GM04503 (cell line): ENCODE results near the gene NUMB.
"Not testable (repeated sequence)": the region's sequence is repeated elsewhere in the genome, so short reads cannot be mapped to it uniquely, and the experiment has no call there.

Experiments used
- DNase-seq: peaks from one replicate; pipeline ENCODE4 v3.0.0-alpha.2; 2012; ENCODE audit warnings: low read depth

Gene NUMB

DNA sequence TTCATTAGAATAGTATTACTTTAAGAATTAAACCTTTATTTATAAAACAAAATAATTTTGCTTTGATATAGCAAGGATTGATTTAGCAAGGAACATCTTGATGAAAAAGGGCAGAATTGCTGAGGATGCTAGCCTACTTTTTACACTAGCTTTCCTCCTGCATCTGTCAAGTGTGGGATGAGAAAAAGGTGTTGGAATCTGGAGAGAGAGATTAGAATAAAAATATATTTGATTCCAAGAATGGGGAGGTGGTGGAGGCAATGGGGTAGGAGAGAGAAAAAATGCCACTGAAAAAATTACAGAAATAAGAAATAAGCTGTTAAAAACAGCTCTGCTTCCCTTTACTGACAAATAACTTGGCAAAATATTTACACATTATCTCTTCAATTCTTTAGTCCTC lies 98.9 kb downstream of the NUMB start:
- no peak for DNase-seq

DNA sequence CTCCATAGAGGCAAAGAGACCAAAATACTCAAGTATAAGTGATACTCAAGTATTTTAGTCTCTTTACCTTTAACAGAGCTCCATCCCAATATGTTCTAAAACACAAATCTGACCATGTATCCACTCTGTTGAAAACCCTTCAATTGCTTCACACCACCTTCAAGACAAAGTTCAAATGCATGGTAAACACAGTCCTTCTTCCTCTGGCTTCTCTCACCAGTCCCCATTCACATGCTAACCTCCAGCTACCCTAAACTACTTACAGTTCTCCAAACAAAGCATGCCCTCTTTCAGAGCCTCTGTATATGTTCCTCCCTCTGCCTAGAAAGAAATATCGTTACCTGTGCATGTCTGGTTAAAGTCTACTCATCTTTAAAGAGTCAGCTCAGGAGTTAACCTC lies 100.2 kb downstream of the NUMB start:
- DNase-seq: no peak

DNA sequence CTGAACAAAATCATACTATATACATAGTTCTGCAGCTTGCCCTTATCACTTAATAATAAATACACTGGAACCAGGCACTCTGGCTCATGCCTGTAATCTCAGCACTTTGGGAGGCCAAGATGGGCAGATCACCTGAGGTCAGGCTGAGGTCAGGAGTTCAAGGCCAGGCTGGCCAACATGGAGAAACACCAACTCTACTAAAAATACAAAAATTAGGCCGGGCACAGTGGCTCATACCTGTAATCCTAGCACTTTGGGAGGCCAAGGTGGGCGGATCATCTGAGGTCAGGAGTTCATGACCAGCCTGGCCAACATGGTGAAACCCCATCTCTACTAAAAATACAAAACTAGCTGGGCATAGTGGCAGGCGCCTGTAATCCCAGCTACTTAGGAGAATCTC lies 109.3 kb downstream of the NUMB start:
- not testable (repeated sequence) for DNase-seq

DNA sequence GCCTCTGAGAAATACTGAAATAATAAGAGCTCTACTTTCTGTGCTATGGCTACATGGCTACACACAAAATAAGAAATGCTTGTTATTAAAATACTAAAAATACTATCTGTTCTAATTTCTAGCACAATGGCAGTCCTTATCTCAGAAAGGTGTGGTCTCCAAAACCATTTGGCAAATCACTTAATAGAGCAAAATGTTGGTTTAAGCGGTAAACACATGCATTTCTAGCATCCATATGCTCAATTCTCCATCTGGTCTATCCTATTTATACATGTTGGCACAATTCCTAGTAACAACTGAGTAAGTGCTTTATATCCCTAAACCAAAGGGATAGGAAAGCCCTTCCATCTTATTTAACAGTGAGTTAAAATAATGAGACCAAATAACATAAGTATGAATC lies 114.0 kb downstream of the NUMB start:
- DNase-seq: no peak

DNA sequence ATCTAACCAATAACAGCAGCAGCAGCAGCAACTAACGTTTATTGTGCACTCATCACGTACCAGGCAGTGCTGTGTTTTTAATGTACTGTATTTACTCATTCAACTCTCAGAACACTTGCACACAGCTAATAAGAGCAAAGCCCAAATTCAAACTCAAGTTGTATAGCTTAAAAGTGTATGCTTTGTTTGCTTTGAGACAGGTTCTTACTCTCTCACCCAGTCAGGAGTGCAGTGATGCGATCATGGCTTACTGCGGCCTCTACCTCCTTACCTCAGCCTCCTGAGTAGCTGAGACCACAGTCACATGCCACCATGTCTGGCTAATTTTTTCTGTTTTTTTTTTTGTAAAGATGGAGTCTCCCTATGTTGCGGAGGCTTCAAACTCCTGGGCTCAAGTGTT lies 115.7 kb downstream of the NUMB start:
- no peak for DNase-seq

DNA sequence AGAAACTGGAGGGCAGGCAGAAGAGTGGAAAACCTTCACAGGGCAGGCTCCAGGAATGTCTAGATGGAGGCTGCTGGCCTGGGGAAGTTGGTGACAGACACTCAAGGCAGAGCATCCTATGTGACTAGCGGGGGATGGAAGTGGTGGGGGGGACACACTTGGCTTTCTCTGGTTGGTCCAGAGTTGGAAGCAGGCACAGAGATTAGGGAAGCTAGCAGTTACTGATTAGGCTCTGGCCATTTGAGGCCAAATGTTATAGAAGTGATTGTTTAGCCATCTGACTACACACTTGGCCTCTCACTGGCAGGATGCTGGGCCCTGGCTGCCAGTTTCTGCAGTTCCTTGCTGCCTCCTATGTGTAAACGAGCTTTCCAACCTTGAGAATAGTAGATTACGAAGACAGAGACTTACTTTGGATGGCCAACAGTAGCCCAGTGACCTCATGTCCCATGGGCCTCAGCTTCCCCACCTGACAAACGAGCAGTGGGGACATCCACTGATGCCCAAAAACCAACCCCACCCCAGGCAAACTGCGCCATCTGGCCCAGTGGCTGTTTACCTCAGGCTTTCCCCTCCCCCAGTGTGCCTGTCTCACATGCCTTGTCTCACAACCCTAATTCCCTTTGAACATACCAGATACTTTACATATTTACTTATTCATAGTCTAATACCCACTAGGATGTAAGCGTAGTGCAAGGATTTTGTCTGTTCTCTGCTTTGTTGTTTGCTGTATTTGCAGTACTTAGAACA lies 118.3 kb downstream of the NUMB start:
- DNase-seq: no peak

DNA sequence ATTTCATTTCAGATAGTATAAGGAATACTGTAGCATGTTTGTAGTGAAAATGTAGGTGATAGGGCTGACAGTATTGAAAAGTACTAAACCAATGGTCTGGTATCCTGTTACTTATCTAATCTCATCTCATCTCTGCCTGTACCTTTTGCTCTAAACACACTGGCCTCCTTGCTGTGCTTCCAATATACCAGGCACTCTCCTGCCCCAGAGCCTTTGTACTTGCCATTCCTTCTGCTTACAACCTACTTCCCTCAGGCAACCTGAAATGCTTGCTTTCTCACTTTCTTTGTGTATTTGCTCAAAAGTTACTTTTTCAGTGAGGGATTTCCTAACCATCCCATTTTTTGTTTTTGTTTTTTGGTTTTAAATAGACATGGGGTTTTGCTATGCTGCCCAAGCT lies 119.1 kb downstream of the NUMB start:
- DNase-seq: no peak

DNA sequence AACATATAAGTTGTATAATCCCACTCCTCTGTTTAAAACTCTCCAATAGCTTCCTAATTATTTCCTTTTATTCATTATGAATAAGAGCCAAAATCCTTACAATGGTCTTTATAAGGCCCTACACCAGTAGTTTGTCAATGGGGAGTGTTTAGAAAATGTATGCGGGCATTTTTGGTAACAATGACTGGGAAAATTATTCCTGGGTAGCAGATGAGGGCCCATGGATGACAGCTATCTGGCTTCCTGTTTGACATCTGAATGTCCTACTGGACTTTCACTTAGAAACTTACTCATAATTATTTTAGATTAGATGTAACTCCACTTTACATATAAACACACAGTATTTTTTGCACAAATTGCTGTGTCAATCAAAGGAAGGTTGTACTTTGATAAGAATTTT lies 119.8 kb downstream of the NUMB start:
- DNase-seq: no peak

DNA sequence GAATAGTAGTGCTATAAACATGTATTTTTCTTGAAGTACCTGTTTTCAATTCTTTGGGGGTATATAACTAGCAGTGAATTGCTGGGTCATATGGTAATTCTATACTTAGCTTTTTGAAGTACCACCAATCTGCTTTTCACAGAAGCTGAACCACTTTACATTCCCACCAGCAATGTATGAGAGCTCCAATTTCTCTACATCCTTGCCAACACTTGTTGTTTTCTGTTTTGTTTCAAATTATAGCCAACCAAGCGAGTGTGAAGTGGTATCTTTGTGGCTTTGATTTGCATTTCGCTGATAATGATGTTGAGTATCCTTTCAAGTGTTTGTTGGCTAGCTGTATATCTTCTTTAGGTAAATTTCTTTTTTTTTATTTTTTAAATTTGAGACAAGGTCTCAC lies 125.3 kb downstream of the NUMB start:
- DNase-seq: no peak

DNA sequence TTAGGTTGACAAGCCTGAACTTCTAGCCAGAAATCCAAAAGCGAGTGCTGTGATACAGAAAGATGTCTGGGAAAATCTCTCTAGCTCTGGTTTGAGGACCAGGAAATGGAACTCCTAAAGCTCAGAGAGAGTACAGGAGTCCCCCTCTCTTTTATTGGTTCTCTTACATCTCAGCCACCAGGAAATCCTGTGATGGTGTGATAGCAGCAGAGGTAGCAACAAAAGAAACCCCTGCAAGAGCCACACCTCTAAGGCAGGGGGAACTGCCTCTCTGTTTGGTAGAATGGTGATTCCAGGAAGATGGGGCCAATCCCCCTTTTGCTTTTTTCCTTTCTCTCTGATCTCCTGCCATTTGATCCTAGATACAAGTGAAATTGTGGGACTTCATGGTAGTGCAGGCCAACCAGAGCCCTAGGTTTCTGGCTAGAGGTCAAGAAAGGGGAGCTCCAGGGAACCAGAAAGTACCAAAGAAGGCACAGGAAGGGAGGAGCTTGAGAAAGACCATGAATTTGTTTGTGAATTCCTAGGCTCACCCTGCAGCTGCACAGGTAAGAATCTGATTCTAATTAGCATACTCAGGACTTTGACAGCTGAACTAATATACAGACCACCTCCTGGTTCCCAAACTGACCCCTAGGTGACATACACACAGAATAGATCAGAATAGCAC lies 132.6 kb downstream of the NUMB start:
- DNase-seq: no peak

DNA sequence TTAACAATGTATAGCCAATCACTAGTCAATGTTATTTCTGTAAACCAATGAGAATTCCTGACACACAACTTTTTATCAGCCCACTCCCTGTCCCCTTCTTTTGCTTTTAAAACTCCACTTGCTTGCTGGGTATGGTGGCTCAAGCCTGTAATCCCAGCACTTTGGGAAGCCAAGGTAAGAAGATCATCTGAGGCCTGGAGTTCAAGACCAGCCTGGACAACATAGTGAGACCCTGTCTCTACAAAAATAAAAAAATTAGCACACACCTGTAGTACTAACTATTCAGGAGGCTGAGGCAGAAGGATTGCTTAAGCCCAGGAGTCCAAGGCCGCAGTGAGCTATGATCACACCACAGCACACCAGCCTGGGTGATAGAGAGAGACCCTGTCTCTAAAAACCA lies 133.3 kb downstream of the NUMB start:
- DNase-seq: no peak

DNA sequence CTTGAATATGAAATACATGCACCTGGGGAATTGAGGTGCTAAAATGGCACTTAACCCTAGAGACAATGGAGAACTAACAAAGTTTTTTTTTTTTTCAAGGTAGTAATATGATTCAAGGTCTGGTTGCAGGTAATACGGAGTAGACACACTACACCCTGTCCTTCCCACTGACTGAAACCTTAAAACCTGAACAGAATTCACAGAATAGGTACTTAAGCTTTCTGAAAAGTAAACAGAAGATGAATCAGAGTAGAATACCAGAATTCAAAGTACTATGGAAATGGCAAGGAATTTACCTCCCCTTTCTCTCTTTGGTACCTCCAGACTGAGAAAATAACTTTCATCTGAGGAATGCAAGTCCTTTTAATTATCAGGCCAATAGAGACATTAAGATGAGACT lies 133.8 kb downstream of the NUMB start:
- DNase-seq: no peak

DNA sequence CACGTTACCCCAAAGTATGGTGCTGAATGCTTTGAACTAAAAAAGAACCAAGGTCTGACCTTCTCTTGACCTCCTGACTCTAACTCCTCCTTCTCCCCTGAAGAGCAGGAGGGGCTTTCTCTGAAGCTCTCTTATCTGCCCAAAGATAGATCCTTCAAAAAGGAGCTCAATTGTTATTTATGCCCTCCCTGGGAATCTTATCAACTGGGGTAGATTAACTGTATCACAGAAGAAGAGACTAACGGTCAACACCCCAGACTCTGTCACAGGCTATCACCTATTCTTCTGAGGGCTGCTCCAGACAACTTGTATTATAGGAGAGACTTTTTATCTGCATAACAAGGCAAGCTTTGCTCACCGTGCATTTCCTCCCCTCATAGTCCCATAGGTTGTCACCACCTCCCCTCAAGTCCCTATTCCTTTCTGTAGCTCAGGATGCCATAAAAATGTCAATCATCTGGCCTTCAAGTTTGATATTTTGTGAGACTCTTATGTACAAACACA lies 134.4 kb downstream of the NUMB start:
- DNase-seq: no peak

DNA sequence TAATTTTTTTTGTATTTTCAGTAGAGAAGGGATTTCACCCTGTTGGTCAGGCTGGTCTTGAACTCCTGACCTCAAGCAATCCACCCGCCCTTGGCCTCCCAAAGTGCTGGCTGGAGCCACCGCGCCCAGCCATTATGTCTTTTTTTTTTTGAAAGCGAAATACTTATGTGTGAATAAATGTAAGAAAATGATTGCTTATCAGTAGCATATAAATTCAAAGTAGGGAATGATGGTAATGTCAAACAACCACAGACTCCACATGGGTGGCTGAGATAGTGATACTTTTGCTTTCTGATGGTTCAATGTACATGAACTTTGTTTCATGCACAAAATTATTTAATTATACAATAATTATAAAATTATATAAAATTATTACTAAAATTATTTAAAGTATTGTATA lies 145.2 kb downstream of the NUMB start:
- DNase-seq: no peak

DNA sequence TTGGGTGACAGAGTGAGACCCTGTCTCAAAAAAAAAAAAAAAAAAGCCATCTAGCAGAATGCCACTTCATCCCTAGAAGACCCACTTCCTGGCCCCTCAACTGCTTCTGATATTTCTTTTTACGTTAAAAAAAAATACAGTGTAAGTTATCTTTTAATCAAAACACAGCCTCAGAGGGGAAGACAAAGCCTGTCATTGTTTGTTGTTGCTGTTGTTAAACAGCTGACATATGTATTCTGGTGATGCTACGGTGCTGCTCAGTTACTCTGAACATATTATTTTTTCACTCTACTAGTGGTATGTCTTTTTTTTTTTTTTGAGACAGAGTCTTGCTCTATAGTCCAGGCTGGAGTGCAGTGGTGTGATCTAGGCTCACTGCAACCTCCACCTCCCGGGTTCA lies 145.7 kb downstream of the NUMB start:
- DNase-seq: no peak

DNA sequence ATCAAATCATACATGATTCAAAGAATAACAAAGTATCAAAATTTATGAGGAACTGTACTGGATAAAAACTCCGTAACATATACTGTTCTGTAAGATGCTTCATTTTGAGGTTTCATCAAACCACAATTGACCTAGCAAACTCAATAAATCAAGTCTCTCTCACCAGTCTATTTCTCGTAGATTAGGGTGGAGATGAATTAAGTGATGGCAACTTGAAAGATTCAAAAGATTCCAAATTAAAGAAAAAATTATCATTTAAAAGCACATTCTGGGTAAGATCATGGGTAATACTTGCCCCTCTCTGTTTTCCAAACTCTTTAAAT lies 146.7 kb downstream of the NUMB start:
- DNase-seq: no peak

DNA sequence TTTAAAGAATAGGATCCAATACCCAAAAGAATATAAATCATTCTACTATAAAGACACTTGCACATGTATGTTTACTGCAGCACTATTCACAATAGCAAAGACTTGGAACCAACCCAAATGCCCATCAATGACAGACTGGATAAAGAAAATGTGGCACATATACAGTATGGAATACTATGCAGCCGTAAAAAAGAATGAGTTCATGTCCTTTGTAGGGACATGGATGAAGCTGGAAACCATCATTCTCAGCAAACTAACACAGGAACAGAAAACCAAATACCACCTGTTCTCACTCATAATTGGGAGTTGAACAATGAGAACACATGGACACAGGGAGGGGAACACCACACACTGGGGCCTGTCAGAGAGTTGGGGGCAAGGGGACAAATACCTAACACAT lies 149.1 kb downstream of the NUMB start:
- not testable (repeated sequence) for DNase-seq

DNA sequence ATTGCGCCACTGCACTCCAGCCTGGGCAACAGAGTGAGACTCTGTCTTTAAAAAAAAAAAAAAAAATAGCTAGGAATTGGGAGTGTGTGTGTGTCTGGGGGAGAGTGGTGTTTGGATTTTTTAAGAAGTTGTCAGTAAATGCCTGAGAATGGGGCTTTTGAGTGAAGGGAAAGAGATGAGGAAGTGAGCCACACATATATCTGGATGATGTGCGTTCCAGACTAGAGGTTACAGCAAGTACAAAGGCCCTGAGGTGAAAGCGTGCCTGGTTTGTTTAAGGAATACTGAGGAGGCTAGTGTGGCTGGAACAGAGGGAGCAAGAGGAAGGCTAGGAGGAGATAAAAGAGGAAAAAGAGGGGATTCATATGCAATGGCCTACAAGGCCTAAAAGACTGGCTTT lies 151.1 kb downstream of the NUMB start:
- DNase-seq: no peak

DNA sequence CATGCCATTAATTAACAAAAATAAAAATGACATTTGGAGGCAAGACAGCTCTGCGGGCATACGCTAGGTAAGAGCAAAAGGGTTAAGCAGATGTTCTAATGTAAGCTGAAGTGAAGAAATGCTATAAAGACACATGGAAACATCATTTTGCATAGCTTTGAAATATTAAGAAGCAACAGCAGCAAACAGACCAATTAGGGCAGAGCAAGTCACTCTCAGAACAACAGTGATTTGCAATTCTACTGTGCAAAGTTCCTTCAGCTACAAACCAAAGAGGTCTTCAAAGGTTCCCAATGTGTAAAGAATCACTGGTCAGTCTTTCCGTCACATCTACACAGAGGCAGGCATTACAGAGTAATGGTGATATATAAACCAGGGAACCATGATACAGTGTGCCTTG lies 152.8 kb downstream of the NUMB start:
- DNase-seq: no peak

DNA sequence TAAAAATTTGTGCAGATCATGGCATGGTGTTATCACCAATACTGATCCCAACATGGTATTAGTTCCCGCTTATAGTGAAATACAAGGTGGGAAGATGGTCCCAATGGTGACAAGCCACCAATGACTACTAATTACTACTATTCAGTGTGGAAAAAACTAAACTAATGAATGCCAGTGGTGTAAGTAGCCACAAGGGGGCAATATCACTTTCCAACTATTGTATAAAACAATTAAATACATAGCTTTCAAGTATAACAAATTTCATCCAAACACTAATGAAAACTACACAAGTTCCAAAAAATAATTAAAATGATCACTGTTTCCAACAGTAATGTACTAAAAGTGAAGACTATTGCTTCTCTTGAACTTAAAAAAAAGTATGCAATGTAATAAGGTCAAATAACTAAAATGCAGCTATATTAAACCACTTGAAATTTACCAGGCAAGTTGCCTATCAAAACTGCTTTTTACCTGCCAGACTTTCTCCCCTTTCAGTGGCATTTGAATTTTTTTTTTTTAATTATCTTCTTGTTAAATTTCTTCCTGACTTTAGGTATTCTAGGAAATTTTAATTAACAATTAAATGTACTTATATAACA lies 163.0 kb downstream of the NUMB start:
- no peak for DNase-seq

DNA sequence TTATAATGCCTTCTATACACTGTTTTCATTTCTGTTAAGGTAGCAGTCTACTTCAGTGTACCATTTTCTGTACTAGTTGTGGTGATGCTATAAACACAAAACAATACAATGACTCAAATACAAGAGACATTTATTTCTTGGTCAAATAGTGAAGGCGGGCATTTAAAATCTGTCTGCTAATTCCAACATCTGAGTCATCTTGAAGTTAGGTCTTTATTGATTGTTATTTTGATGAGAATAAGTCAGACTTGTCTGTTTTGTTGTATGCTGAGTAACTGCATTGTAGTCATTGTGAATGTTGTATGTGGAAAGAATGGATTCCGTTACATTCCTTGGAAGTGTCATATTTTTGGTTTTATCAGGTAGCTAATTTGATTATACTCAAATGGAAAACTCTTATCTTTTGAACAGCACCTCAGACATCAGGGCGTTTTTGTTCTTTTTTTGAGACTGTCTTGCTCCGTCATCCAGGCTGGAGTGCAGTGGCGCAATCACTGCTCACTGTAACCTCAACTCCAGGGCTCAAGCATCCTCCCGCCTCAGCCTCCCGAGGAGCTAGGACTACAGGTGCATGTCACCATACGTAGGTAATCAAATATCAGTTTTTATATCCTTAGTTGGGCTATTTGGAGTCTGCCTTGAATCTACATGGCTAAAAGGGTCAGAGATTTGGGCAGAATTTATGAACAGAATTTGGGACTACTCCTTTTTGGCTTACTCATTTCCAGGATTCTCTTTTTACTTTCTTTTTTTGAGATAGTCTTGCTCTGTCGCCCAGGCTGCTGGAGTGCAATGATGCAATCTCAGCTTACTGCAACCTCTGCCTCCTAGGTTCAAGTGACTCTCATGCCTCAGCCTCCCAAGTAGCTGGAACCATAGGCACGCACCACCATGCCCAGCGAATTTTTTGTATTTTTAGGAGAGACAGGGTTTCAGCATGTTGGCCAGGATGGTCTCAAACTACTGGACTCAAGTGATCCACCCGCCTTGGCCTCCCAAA lies 164.3 kb downstream of the NUMB start:
- no peak for DNase-seq

DNA sequence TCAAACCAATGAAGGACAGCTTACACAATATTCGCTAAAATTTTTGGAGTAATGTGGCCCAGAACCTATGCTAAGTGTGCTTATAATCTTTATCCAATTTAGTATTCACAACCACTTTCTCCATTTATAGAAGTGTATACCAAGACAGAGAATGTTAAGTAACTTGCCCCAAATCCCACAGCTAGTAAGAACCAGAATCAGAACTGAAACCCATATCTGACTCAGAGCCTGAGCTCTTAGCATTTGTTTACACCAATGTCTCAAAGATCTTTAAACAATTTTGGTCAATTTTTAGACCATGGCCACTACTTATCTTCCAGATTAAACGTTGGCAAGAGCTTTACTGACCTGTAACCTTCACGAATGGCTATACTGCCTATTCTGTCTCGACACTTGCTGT lies 168.1 kb downstream of the NUMB start:
- DNase-seq: no peak
